Non-pigmented ciliary epithelial cell (primary cell): Measurements from ENCODE around the gene SLC12A5.
"Not testable (repeated sequence)": the region's sequence is repeated elsewhere in the genome, so short reads cannot be mapped to it uniquely, and the experiment has no call there.

Experiments used
- DNase-seq: peaks from one replicate; pipeline ENCODE4 v3.0.0-alpha.2; 2010; ENCODE audit warnings: low read depth

SLC12A5 gene

GRCh38 chr20:46028772-46029371 lies at the start of gene SLC12A5:
TSS of gene SLC12A5 (plus strand) at chr20:46029215. CDS start at chr20:46029345, 130 bp downstream.
- no peak for DNase-seq

- DNase-seq = no peak
These were observed 47.8 kb upstream of the SLC12A5 start for GRCh38 chr20:45981261-45981660.

- DNase-seq = no peak
These were observed 45.7 kb upstream of the SLC12A5 start for GRCh38 chr20:45983279-45983743.

- no peak for DNase-seq
These were observed 43.4 kb upstream of the SLC12A5 start for GRCh38 chr20:45985573-45985972.

- no peak for DNase-seq
These were observed 41.8 kb upstream of the SLC12A5 start for GRCh38 chr20:45987108-45987780.

GRCh38 chr20:45988830-45989229 lies 40.2 kb upstream of the SLC12A5 start:
- DNase-seq = not testable (repeated sequence)

- DNase-seq = no peak
These were observed 37.4 kb upstream of the SLC12A5 start for GRCh38 chr20:45991616-45992015.

GRCh38 chr20:45993197-45993951 lies 35.6 kb upstream of the SLC12A5 start:
- DNase-seq = no peak

GRCh38 chr20:45994761-45995493 lies 34.1 kb upstream of the SLC12A5 start:
- no peak for DNase-seq

- DNase-seq = not testable (repeated sequence)
These were observed 33.4 kb upstream of the SLC12A5 start for GRCh38 chr20:45995495-45996097.

GRCh38 chr20:45997187-45997586 lies 31.8 kb upstream of the SLC12A5 start:
- no peak for DNase-seq

- DNase-seq = no peak
These were observed 30.7 kb upstream of the SLC12A5 start for GRCh38 chr20:45998337-45998736.

- no peak for DNase-seq
These were observed 30.3 kb upstream of the SLC12A5 start for GRCh38 chr20:45998761-45999160.

GRCh38 chr20:45999557-46000261 lies 29.3 kb upstream of the SLC12A5 start:
- no peak for DNase-seq

GRCh38 chr20:46000262-46000996 lies 28.6 kb upstream of the SLC12A5 start:
- no peak for DNase-seq

- no peak for DNase-seq
These were observed 27.5 kb upstream of the SLC12A5 start for GRCh38 chr20:46001498-46001897.

- DNase-seq = no peak
These were observed 27.0 kb upstream of the SLC12A5 start for GRCh38 chr20:46002008-46002407.

- no peak for DNase-seq
These were observed 24.8 kb upstream of the SLC12A5 start for GRCh38 chr20:46004187-46004586.

GRCh38 chr20:46004889-46005473 lies 24.0 kb upstream of the SLC12A5 start:
- DNase-seq = no peak
